Neuronal stem cell (in vitro differentiated cells): ENCODE measurements around the gene BBIP1.

ENCODE experiments used
- DNase-seq: peaks from one replicate; pipeline ENCODE4 v3.0.0-alpha.2; 2013; ENCODE audit warnings: low spot score
- H2AFZ ChIP-seq: one replicate; pipeline ENCODE4 v1.6.1; 2013; ENCODE audit warnings: mild to moderate bottlenecking, low read length, inconsistent platforms
- H2AK5ac ChIP-seq: 2 replicates; pipeline ENCODE4 v1.6.1; 2013; ENCODE audit warnings: low read depth, mild to moderate bottlenecking, inconsistent platforms, low read length, moderate library complexity, mixed read lengths
- H2BK120ac ChIP-seq: 2 replicates; pipeline ENCODE4 v1.6.1; 2013; ENCODE audit warnings: low read depth, mild to moderate bottlenecking, inconsistent platforms, low read length, moderate library complexity, mixed read lengths
- H2BK12ac ChIP-seq: one replicate; pipeline ENCODE4 v1.6.1; 2013; ENCODE audit warnings: low read length, inconsistent platforms
- H2BK15ac ChIP-seq: 2 replicates; pipeline ENCODE4 v1.6.1; 2013; ENCODE audit warnings: mild to moderate bottlenecking, low read length, inconsistent platforms, mixed read lengths
- H2BK5ac ChIP-seq: one replicate; pipeline ENCODE4 v1.6.1; 2013; ENCODE audit warnings: inconsistent platforms, mild to moderate bottlenecking, low read length, moderate library complexity
- H3K14ac ChIP-seq: one replicate; pipeline ENCODE4 v1.6.1; 2013; ENCODE audit warnings: low read length, inconsistent platforms
- H3K18ac ChIP-seq: 2 replicates; pipeline ENCODE4 v1.6.1; 2013; ENCODE audit warnings: low read length, inconsistent platforms
- H3K23ac ChIP-seq: 2 replicates; pipeline ENCODE4 v1.6.1; 2013; ENCODE audit warnings: low read depth, mild to moderate bottlenecking, mixed read lengths, low read length, inconsistent platforms; ENCODE audit not compliant: poor library complexity
- H3K27ac ChIP-seq: replicated peaks from 3 replicates; pipeline ENCODE4 v1.5.1; 2013; ENCODE audit warnings: low read length, inconsistent platforms
- H3K27me3 ChIP-seq, 3 experiments: 2 replicates each; pipeline ENCODE4 v1.6.1; 2013; ENCODE audit warnings: low read length in 3 of 3, mild to moderate bottlenecking in 2 of 3, inconsistent platforms in 1 of 3, low read depth in 1 of 3, mixed read lengths in 1 of 3, moderate library complexity in 1 of 3; ENCODE audit not compliant: control insufficient read depth in 3 of 3, insufficient read depth in 3 of 3
- H3K36me3 ChIP-seq, 2 donors: replicated peaks in 1 of 2; 2 replicates each; pipeline ENCODE4 v1.6.1; 2013; ENCODE audit warnings: low read length in 2 of 2; ENCODE audit not compliant: control insufficient read depth in 2 of 2, insufficient read depth in 2 of 2
- H3K4ac ChIP-seq: 2 replicates; pipeline ENCODE4 v1.6.1; 2013; ENCODE audit warnings: inconsistent platforms, mild to moderate bottlenecking, low read length, moderate library complexity
- H3K4me1 ChIP-seq, 2 donors: 1 replicate in 1 of 2; 2 replicates in 1 of 2; pipeline ENCODE4 v1.6.1; 2013; ENCODE audit warnings: low read length in 2 of 2, low read depth in 1 of 2; ENCODE audit not compliant: control insufficient read depth in 2 of 2, insufficient read depth in 1 of 2
- H3K4me2 ChIP-seq: one replicate; pipeline ENCODE4 v1.6.1; 2013; ENCODE audit warnings: mild to moderate bottlenecking, low read length, inconsistent platforms; ENCODE audit not compliant: insufficient read depth, poor library complexity, severe bottlenecking
- H3K4me3 ChIP-seq, 2 donors: 2 replicates each; pipeline ENCODE4 v1.5.1; 2013; ENCODE audit warnings: low read length in 2 of 2, mild to moderate bottlenecking in 2 of 2, inconsistent platforms in 1 of 2, moderate library complexity in 1 of 2
- H3K79me1 ChIP-seq: one replicate; pipeline ENCODE4 v1.6.1; 2013; ENCODE audit warnings: low read depth, mild to moderate bottlenecking, inconsistent platforms, low read length, moderate library complexity
- H3K9ac ChIP-seq: one replicate; pipeline ENCODE4 v1.6.1; 2013; ENCODE audit warnings: mild to moderate bottlenecking, low read depth, low read length, inconsistent platforms; ENCODE audit not compliant: poor library complexity
- H3K9me3 ChIP-seq, 2 donors: replicated peaks in 1 of 2; 2 replicates each; pipeline versions ENCODE3 to v1.6.1; 2013; ENCODE audit warnings: low read length in 2 of 2, mild to moderate bottlenecking in 2 of 2, inconsistent platforms in 1 of 2, low read depth in 1 of 2, mixed read lengths in 1 of 2, moderate library complexity in 1 of 2; ENCODE audit not compliant: control insufficient read depth in 2 of 2, insufficient read depth in 1 of 2
- H4K8ac ChIP-seq: one replicate; pipeline ENCODE4 v1.6.1; 2013; ENCODE audit warnings: low read depth, mild to moderate bottlenecking, inconsistent platforms, low read length, moderate library complexity
- H4K91ac ChIP-seq: one replicate; pipeline ENCODE4 v1.6.1; 2013; ENCODE audit warnings: low read length, low read depth, mild to moderate bottlenecking, inconsistent platforms; ENCODE audit not compliant: poor library complexity
- WGBS, 2 donors: extraction: QIAGEN DNeasy Blood & Tissue Kit; methylation state at CpG; one replicate each; pipeline ENCODE4 v1.1.7; 2013; ENCODE audit warnings: missing lambda C conversion rate in 2 of 2, mixed read lengths in 1 of 2; ENCODE audit not compliant: insufficient read length in 2 of 2, insufficient replicate concordance in 1 of 2; ENCODE audit errors: extremely low coverage in 2 of 2; 5-methylcytosine and 5-hydroxymethylcytosine counted together

Gene BBIP1

DNA sequence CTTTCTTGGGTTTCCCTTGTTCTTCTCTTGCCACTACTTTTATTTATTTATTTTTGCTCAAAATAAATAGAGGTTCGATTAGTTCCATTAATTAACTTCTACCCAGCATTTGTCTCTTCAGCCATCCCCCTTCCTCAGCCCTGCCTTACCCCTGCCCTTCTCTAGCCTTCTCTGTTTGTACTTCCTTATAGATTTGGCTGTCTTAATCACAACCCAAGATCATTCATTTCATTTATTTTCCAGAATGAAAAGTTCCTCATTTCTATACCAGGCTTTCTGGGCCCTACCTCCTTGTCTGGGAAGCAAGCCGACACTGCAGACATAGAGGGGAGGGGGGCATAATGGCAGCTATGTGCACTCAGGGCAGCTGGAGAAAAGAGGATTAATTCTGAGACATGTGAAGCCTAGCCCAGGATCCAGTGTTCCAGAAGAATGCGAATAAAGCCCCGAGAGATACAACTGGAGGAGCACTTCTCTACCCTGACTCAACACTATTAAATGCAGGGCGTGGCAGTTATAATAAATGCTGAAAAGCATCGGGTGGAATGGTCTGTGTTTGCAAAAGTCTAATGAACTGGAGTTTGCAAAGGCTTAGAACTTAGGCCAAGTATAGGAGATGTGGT, 53.7 kb downstream of the BBIP1 start:
- no CpG with 5 or more reads among the region's 6 CpGs for WGBS, 2 donors
- Histone ChIP-seq H2BK15ac (no peak overlapping the region), H2BK5ac (no peak overlapping the region), H3K79me1 (no peaks in the 10 kb centered on the region), H3K4me3 (no peak overlapping the region), H3K27me3 (no peaks in the 10 kb centered on the region), H3K14ac (no peak overlapping the region), H2AFZ (peak overlapping the region; percentile 65), H3K23ac (no peak overlapping the region), H3K27ac (peak overlapping the region; percentile 38), H3K4me2 (no peak overlapping the region), H4K8ac (no peak overlapping the region), H2BK12ac (no peak overlapping the region), H3K9ac (no peak overlapping the region), H2BK120ac (no peak overlapping the region), H3K9me3 (no peaks in the 10 kb centered on the region), H3K36me3 (no peaks in the 10 kb centered on the region), H4K91ac (no peak overlapping the region), H3K18ac (no peak overlapping the region), H2AK5ac (no peak overlapping the region), H3K4ac (no peak overlapping the region), H3K4me1 (peaks cover 14 to 16% of the 10 kb centered on the region in 2 donors)
- DNase-seq = peak; percentile 18

DNA sequence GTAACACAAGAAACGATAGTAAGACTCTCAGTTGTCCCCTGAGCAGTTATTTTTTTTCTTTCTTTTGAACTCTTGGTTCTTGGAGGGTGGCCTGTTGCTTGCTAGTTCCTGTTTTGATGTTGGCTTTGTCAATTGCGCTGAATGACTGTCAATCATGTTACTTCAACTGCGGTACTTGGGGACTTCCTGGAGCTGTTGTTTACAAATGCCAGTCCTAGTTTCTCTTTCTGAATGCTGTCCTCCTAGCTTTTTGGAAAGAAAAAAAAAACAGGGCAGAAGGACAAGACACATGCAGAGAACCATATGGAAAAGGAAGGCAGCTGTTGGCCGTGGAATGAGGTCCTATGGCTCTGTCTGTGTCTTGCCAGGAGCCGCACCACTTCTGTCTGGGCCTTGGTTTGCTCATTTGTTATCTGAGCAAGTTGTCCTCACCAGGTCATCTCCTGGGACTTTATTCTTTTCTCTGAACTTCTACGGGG, 54.3 kb downstream of the BBIP1 start:
- no peak overlapping the region for H3K27ac ChIP-seq
- no peaks in the 10 kb centered on the region for H3K36me3 ChIP-seq
- H3K23ac ChIP-seq = no peak overlapping the region
- no peak overlapping the region for H3K9ac ChIP-seq
- no peak for DNase-seq
- H3K18ac ChIP-seq = peak overlapping the region; percentile 46
- H2BK15ac ChIP-seq = no peak overlapping the region
- no CpG with 5 or more reads among the region's 6 CpGs for WGBS, 2 donors
- H2BK5ac ChIP-seq = no peak overlapping the region
- no peak overlapping the region for H4K8ac ChIP-seq
- H2BK120ac ChIP-seq = no peak overlapping the region
- H3K9me3 ChIP-seq = no peaks in the 10 kb centered on the region
- no peak overlapping the region for H2BK12ac ChIP-seq
- H3K79me1 ChIP-seq = no peaks in the 10 kb centered on the region
- H3K4ac ChIP-seq = no peak overlapping the region
- no peak overlapping the region for H4K91ac ChIP-seq
- no peak overlapping the region for H3K4me2 ChIP-seq
- peak overlapping the region in 1 of 2 donors; percentile 24 for H3K4me3 ChIP-seq
- no peak overlapping the region for H2AK5ac ChIP-seq
- no peaks in the 10 kb centered on the region for H3K27me3 ChIP-seq
- H3K14ac ChIP-seq = no peak overlapping the region
- peak overlapping the region; percentile 65 for H2AFZ ChIP-seq
- H3K4me1 ChIP-seq = peaks cover 13 to 16% of the 10 kb centered on the region in 2 donors

DNA sequence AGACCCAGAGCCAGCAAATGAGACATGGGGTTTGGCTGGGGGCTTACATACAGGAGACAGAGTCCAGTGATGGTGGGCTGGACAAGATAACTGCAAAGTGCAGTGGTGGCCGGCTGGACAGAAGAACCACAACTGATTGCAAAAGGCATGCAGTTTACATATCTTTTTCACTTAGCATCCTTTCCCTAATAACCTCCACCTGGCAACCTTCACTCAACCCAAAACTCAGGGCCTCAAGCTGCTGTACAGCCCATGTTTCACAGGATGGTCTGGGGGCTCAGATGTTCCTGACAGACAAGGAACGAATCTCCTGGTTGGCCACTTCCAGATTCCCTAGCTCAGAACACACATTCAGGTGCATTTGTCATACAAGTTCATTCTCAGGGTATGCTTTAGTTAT, 55.0 kb downstream of the BBIP1 start:
- no CpG with 5 or more reads among the region's 2 CpGs for WGBS, 2 donors
- Histone ChIP-seq H2BK15ac (no peak overlapping the region), H2BK120ac (no peak overlapping the region), H2BK5ac (no peak overlapping the region), H3K4me1 (peaks cover 13 to 16% of the 10 kb centered on the region in 2 donors), H3K9me3 (no peaks in the 10 kb centered on the region), H3K27me3 (no peaks in the 10 kb centered on the region), H4K91ac (no peak overlapping the region), H3K36me3 (no peaks in the 10 kb centered on the region), H3K14ac (no peak overlapping the region), H2AFZ (no peak overlapping the region), H2BK12ac (no peak overlapping the region), H3K23ac (no peak overlapping the region), H3K27ac (no peak overlapping the region), H3K4ac (no peak overlapping the region), H3K4me2 (no peak overlapping the region), H3K9ac (no peak overlapping the region), H3K79me1 (no peaks in the 10 kb centered on the region), H3K4me3 (no peak overlapping the region), H2AK5ac (no peak overlapping the region), H4K8ac (no peak overlapping the region), H3K18ac (no peak overlapping the region)
- no peak for DNase-seq

DNA sequence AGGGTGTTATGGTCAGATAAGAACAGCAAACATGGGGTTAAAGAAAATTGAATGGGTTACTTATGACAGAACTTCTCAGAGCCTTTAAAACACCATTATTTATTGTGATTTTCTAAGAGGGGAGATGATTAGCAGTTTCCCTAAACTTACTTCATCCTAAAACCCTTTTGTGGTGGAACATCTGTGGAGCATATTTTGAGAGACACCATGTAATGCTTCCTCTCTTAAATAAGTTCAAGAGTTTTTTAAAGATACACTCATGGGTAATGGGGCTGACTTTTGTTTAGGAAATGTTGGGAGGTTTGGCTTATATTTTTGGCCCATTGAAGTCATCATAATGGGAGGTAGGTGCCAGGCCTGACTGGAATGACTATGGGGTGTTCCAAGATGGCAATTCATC, 55.6 kb downstream of the BBIP1 start:
- Histone ChIP-seq H3K9ac (no peak overlapping the region), H3K23ac (no peak overlapping the region), H4K8ac (no peak overlapping the region), H3K4ac (no peak overlapping the region), H2AFZ (no peak overlapping the region), H2AK5ac (no peak overlapping the region), H3K18ac (no peak overlapping the region), H3K79me1 (no peaks in the 10 kb centered on the region), H2BK12ac (no peak overlapping the region), H3K4me3 (no peak overlapping the region), H2BK120ac (no peak overlapping the region), H3K27me3 (no peaks in the 10 kb centered on the region), H2BK15ac (no peak overlapping the region), H3K4me2 (no peak overlapping the region), H3K27ac (no peak overlapping the region), H4K91ac (no peak overlapping the region), H3K36me3 (no peaks in the 10 kb centered on the region), H3K4me1 (peaks cover 13 to 16% of the 10 kb centered on the region in 2 donors), H2BK5ac (no peak overlapping the region), H3K14ac (no peak overlapping the region), H3K9me3 (no peaks in the 10 kb centered on the region)
- no peak for DNase-seq
